Subcutaneous abdominal adipose tissue (tissue), 5 donors: ENCODE results near the gene IL12RB2.

Experiments
- H3K27ac ChIP-seq: one replicate; pipeline ENCODE4 v1.7.0; 2013; ENCODE audit warnings: low read depth, mild to moderate bottlenecking, inconsistent platforms, low read length, moderate library complexity
- H3K27me3 ChIP-seq, 5 donors: one replicate each; pipeline ENCODE4 v1.7.0; 2013; ENCODE audit warnings: low read length in 5 of 5, inconsistent platforms in 1 of 5; ENCODE audit not compliant: control insufficient read depth in 5 of 5, insufficient read depth in 4 of 5
- H3K36me3 ChIP-seq, 5 donors: one replicate each; pipeline ENCODE4 v1.7.0; 2013; ENCODE audit warnings: low read length in 5 of 5; ENCODE audit not compliant: control insufficient read depth in 5 of 5, insufficient read depth in 5 of 5
- H3K4me1 ChIP-seq, 5 donors: one replicate each; pipeline ENCODE4 v1.7.0; 2013; ENCODE audit warnings: low read length in 5 of 5, mild to moderate bottlenecking in 3 of 5, moderate library complexity in 1 of 5; ENCODE audit not compliant: control insufficient read depth in 5 of 5, insufficient read depth in 5 of 5
- H3K4me3 ChIP-seq, 5 donors: one replicate each; pipeline ENCODE4 v1.7.0; 2013; ENCODE audit warnings: low read length in 5 of 5, low read depth in 1 of 5
- H3K9ac ChIP-seq, 5 donors: one replicate each; pipeline ENCODE4 v1.7.0; 2013; ENCODE audit warnings: low read length in 5 of 5, mild to moderate bottlenecking in 4 of 5, moderate library complexity in 3 of 5
- H3K9me3 ChIP-seq, 5 donors: one replicate each; pipeline ENCODE4 v1.7.0; 2013; ENCODE audit warnings: low read length in 5 of 5; ENCODE audit not compliant: control insufficient read depth in 5 of 5
- donor health status: healthy.
- donor health status: healthy.
- donor health status: healthy.
- donor health status: healthy.
- donor health status: healthy.

The IL12RB2 gene, protein sequence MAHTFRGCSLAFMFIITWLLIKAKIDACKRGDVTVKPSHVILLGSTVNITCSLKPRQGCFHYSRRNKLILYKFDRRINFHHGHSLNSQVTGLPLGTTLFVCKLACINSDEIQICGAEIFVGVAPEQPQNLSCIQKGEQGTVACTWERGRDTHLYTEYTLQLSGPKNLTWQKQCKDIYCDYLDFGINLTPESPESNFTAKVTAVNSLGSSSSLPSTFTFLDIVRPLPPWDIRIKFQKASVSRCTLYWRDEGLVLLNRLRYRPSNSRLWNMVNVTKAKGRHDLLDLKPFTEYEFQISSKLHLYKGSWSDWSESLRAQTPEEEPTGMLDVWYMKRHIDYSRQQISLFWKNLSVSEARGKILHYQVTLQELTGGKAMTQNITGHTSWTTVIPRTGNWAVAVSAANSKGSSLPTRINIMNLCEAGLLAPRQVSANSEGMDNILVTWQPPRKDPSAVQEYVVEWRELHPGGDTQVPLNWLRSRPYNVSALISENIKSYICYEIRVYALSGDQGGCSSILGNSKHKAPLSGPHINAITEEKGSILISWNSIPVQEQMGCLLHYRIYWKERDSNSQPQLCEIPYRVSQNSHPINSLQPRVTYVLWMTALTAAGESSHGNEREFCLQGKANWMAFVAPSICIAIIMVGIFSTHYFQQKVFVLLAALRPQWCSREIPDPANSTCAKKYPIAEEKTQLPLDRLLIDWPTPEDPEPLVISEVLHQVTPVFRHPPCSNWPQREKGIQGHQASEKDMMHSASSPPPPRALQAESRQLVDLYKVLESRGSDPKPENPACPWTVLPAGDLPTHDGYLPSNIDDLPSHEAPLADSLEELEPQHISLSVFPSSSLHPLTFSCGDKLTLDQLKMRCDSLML

DNA sequence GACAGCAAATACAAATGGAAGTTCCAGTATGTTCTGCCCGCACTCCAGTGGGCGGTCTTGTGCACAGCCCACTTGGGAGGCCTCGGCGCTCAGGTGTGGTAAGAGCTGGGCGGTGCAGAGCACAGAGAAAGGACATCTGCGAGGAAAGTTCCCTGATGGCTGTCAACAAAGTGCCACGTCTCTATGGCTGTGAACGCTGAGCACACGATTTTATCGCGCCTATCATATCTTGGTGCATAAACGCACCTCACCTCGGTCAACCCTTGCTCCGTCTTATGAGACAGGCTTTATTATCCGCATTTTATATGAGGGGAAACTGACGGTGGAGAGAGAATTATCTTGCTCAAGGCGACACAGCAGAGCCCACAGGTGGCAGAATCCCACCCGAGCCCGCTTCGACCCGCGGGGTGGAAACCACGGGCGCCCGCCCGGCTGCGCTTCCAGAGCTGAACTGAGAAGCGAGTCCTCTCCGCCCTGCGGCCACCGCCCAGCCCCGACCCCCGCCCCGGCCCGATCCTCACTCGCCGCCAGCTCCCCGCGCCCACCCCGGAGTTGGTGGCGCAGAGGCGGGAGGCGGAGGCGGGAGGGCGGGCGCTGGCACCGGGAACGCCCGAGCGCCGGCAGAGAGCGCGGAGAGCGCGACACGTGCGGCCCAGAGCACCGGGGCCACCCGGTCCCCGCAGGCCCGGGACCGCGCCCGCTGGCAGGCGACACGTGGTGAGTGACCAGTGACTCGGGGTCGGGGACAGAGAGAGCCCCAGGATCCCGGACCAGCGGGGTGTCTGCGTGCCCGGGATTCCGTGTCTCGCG, at the start of gene IL12RB2:
Gene IL12RB2 (plus strand): TSS at position 623 of the 810 bp plus-strand sequence. CDS start 12,496 bp downstream, outside the sequence.
- H3K4me1 ChIP-seq: peaks cover 0 to 12% (median 7%) of the 10 kb centered on the region in 5 donors
- H3K4me3 ChIP-seq: peak within 1 kb of the TSS; percentile 47 to 75 (median 66)
- no peak within 1 kb of the TSS for H3K27ac ChIP-seq
- H3K9ac ChIP-seq: peak within 1 kb of the TSS in 2 of 5 donors; percentile 39 to 61
- H3K9me3 ChIP-seq: no peaks in the 10 kb centered on the region
- peaks cover 0 to 16% (median 9%) of the 10 kb centered on the region in 5 donors for H3K27me3 ChIP-seq
- H3K36me3 ChIP-seq: no peaks in the 10 kb centered on the region

DNA sequence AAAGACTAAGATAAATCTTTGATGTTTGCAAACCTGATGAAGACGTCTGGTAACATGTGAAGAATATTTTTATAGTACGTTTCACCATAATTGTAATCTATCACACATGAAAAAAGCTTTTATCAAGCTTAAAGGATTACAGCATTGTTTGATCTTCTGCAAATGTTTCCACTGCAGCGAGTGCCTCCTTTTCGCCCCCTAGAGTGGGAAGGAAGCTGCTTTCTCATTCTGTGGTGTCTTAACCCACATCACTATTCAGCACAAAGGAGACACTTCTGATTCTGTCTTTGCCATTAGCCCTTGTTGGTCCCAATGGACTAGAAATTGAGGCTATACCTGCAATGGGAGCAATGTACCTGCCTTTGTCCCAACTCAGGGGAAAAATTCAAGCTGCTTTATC, 46.0 kb upstream of the IL12RB2 start:
- Histone ChIP-seq H3K9me3 (no peaks in the 10 kb centered on the region), H3K27me3 (no peaks in the 10 kb centered on the region), H3K9ac (no peak overlapping the region), H3K36me3 (no peaks in the 10 kb centered on the region), H3K4me3 (no peak overlapping the region), H3K27ac (no peak overlapping the region), H3K4me1 (peaks cover 0 to 4% (median 0%) of the 10 kb centered on the region in 5 donors)

DNA sequence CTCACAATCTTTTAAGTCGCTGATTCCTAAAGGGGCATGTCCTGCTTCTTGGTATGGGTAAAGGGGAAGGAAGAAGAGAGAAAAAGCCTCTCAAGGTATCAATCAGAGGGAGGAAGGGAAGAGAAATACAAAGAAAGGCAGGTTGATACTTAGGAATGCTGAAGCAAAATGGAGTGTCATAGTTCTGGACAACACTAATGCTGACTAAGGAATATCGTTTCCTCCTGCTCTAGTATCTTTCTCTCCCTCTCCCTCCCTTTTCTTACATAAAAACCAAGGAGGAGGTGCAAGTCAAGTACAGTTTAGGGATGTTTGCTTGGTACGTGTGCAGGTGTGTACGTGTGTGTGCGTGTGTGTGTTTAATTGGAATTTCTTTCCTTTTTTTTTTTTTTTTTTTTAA, 44.9 kb upstream of the IL12RB2 start:
- Histone ChIP-seq H3K36me3 (no peaks in the 10 kb centered on the region), H3K4me3 (no peak overlapping the region), H3K9me3 (no peaks in the 10 kb centered on the region), H3K9ac (no peak overlapping the region), H3K27me3 (no peaks in the 10 kb centered on the region), H3K4me1 (peaks cover 0 to 3% (median 0%) of the 10 kb centered on the region in 5 donors), H3K27ac (no peak overlapping the region)

DNA sequence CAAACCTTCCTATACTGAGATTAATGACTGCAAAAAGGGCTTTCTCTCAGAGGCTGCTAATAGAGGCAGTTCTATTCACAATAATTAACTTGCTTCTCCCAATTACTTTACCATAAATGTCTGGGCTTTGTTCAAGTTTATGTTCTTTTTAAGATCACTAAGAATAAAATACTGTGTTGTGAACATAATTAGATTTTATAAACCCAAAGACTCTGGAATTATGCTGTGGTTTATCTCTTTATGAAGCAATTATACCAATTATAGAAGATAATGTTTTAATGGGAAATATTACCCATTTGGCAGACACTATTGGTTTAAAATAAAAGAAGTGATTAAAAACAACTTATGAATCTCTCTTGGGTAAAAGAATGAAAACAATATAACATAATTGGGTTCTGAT, 43.5 kb upstream of the IL12RB2 start:
- no peaks in the 10 kb centered on the region for H3K36me3 ChIP-seq
- peaks cover 0 to 3% (median 0%) of the 10 kb centered on the region in 5 donors for H3K4me1 ChIP-seq
- H3K9me3 ChIP-seq: no peaks in the 10 kb centered on the region
- H3K4me3 ChIP-seq: no peak overlapping the region
- no peak overlapping the region for H3K9ac ChIP-seq
- no peak overlapping the region for H3K27ac ChIP-seq
- no peaks in the 10 kb centered on the region for H3K27me3 ChIP-seq

DNA sequence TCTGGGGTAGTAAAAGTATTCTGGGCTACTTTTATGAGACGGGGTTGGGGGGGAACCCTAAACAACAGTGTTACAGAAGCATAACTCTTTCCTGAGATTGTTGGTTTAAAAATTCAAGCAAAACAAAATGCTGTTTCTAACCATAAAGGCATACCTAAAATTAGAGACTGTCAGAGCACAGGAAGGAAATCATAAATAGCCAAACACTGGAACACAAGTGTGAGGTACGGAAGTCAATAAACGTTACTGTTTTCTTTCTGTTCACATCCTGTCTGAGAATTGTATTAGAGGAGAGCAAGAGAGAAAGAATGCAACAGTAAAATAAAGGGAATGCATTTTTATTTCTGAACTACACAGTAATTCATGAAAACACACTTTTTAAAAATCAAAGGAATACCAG, 42.8 kb upstream of the IL12RB2 start:
- no peak overlapping the region for H3K9ac ChIP-seq
- H3K27ac ChIP-seq: no peak overlapping the region
- H3K4me1 ChIP-seq: peaks cover 0 to 3% (median 0%) of the 10 kb centered on the region in 5 donors
- H3K9me3 ChIP-seq: no peaks in the 10 kb centered on the region
- H3K4me3 ChIP-seq: no peak overlapping the region
- no peaks in the 10 kb centered on the region for H3K27me3 ChIP-seq
- no peaks in the 10 kb centered on the region for H3K36me3 ChIP-seq

DNA sequence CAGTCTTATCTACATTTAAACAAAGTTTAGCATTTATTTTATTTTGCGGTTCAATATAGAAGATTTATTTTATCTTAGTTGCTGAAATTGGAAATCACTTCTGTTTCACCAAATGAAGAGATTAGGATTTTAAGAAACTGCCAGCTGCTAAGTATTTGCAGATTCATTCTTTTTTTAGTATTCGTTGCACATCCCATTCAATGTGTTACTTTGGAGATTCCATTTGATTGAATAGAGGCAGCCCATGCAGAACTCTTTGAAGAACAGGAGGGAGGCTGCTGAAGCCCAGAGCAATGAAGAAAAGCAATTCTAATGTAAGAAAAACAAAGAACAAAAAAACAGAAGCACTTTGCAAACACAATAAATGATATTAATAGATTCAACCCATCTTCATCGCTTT, 38.6 kb upstream of the IL12RB2 start:
- H3K4me1 ChIP-seq: peaks cover 0 to 3% (median 0%) of the 10 kb centered on the region in 5 donors
- H3K27ac ChIP-seq: no peak overlapping the region
- no peaks in the 10 kb centered on the region for H3K36me3 ChIP-seq
- H3K4me3 ChIP-seq: no peak overlapping the region
- H3K9me3 ChIP-seq: peaks cover 0 to 12% (median 4%) of the 10 kb centered on the region in 5 donors
- H3K9ac ChIP-seq: no peak overlapping the region
- H3K27me3 ChIP-seq: no peaks in the 10 kb centered on the region

DNA sequence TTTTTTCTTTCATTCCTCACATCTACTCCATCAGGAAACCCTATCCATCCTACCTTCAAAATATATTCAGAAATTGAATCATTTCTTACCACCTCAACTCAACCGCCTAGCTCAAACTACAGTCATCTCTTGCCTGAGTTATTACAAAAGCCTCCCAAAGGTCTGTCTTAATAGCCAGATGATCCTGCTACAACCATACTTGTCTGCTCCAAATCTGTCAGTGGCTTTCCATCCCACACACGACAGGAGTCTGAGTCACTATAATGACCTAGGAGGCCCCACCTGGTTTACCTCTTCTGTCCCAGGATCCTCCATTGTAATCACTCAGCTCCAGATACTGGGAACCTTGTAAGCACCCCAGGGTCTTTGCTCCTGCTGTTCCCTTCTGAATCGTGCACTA, 37.1 kb upstream of the IL12RB2 start:
- H3K27ac ChIP-seq: no peak overlapping the region
- no peaks in the 10 kb centered on the region for H3K36me3 ChIP-seq
- peaks cover 0 to 12% (median 4%) of the 10 kb centered on the region in 5 donors for H3K9me3 ChIP-seq
- H3K4me1 ChIP-seq: no peaks in the 10 kb centered on the region
- no peak overlapping the region for H3K9ac ChIP-seq
- H3K27me3 ChIP-seq: no peaks in the 10 kb centered on the region
- no peak overlapping the region for H3K4me3 ChIP-seq

DNA sequence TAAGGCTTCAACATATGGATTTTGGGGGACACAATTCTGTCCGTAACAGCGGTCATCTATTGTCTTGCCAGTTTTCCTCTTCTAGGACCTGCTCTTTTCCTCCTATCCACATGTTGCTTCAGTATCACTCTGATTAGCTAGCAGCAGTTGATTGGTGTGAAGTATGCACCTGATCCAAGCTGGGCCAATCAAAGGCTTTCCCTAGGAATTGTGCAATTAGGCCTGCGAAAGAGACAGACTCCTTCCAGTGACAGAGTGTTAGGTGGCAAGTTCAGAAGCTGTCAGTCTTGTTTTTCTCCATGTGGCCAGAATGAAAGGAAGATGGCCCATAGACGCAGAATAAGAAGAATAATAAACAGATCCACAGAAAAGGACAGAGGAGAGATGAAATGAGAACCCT, 34.1 kb upstream of the IL12RB2 start:
- H3K4me3 ChIP-seq: no peak overlapping the region
- H3K4me1 ChIP-seq: no peaks in the 10 kb centered on the region
- no peak overlapping the region for H3K27ac ChIP-seq
- no peaks in the 10 kb centered on the region for H3K36me3 ChIP-seq
- no peak overlapping the region for H3K9ac ChIP-seq
- H3K9me3 ChIP-seq: peaks cover 0 to 12% (median 4%) of the 10 kb centered on the region in 5 donors
- no peaks in the 10 kb centered on the region for H3K27me3 ChIP-seq

DNA sequence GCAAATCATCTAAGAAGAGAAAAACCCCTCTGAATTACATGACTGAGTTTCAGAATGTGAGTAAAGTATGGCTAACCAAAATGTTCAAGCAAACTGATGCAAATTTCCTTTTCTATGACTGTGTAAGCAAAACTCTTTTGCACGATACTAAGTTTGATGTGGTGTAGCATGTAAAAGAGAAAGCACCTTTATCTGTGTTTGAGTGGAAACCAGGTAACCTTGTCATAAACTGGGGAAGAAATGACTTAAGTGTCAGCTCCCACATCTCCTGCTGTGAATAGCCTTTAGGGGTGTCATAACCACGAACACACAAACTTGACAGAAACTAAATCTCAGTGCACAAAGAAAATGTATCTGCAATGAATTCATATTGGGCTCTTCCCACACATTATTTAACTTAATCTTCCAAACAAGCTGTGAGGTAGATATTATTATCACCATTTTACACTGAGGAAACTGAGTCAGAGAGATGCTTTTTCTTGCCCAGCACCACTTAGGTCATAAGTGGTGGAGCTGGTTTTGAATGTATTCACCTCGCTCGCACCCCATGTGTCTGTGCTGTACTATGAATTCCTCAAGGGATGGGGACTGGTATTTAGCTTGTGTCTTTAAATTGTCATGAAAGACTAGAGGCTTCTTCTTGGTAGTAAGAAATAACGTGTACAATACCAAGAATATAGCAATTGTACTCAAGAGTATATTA, 32.9 kb upstream of the IL12RB2 start:
- no peaks in the 10 kb centered on the region for H3K27me3 ChIP-seq
- no peaks in the 10 kb centered on the region for H3K36me3 ChIP-seq
- no peak overlapping the region for H3K9ac ChIP-seq
- no peak overlapping the region for H3K4me3 ChIP-seq
- peaks cover 0 to 12% (median 4%) of the 10 kb centered on the region in 5 donors for H3K9me3 ChIP-seq
- no peak overlapping the region for H3K27ac ChIP-seq
- no peaks in the 10 kb centered on the region for H3K4me1 ChIP-seq
